Measurements from ENCODE around the gene NR2C2.

DNA sequence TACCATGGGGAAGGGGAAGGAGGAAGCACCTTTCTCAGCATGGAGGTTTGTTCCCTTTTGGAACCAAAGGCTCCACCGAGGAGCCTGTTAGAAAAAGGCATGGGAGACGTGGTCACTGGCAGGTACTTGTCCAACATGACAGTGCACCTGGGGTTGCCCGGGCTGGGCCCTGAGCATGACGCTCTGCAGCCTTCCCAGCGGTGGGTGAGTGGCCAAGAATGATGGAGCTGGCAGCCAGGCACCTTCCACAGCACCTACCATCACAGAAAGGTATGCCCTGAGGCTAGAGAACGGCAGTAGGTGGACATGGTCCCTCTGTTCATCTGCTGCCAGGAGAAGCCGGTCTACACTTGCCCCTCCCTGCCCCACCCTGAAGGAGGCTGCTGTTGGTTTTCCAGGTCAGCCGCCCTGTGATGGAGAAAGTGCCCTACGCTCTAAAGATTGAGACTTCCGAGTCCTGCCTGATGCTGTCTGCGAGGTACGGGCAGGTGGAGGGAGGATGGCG lies 29.0 kb upstream of the NR2C2 start:
- TF ChIP-seq, protein P1, sequence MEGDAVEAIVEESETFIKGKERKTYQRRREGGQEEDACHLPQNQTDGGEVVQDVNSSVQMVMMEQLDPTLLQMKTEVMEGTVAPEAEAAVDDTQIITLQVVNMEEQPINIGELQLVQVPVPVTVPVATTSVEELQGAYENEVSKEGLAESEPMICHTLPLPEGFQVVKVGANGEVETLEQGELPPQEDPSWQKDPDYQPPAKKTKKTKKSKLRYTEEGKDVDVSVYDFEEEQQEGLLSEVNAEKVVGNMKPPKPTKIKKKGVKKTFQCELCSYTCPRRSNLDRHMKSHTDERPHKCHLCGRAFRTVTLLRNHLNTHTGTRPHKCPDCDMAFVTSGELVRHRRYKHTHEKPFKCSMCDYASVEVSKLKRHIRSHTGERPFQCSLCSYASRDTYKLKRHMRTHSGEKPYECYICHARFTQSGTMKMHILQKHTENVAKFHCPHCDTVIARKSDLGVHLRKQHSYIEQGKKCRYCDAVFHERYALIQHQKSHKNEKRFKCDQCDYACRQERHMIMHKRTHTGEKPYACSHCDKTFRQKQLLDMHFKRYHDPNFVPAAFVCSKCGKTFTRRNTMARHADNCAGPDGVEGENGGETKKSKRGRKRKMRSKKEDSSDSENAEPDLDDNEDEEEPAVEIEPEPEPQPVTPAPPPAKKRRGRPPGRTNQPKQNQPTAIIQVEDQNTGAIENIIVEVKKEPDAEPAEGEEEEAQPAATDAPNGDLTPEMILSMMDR (IDR thresholded peaks at IDR 0.05) = no peak
- TF ChIP-seq POLR2A (IDR thresholded peaks at IDR 0.05) = no peak
